Esophagus (tissue), 2 donors: Measurements from ENCODE around the gene ARHGAP4. TPM values are rescaled to one million over a fixed set of nuclear protein-coding genes. Genes with fewer than 3 reads are reported as not detected.

Source experiments
- H3K27ac ChIP-seq, 2 donors: one replicate each; pipeline ENCODE4 v1.5.1; 2013; ENCODE audit warnings: low read depth in 2 of 2, mild to moderate bottlenecking in 2 of 2, inconsistent platforms in 1 of 2, low read length in 1 of 2, moderate library complexity in 1 of 2
- H3K27me3 ChIP-seq, 2 donors: one replicate each; pipeline ENCODE4 v1.6.1; 2013; ENCODE audit warnings: low read length in 2 of 2, control low read depth in 1 of 2, mild to moderate bottlenecking in 1 of 2; ENCODE audit not compliant: insufficient read depth in 2 of 2, control insufficient read depth in 1 of 2
- H3K36me3 ChIP-seq, 2 donors: one replicate each; pipeline ENCODE4 v1.6.1; 2013; ENCODE audit warnings: low read length in 1 of 2; ENCODE audit not compliant: control insufficient read depth in 2 of 2, insufficient read depth in 2 of 2
- H3K4me1 ChIP-seq, 2 donors: one replicate each; pipeline ENCODE4 v1.6.1; 2013; ENCODE audit warnings: low read length in 1 of 2; ENCODE audit not compliant: control insufficient read depth in 2 of 2, insufficient read depth in 2 of 2
- H3K4me3 ChIP-seq, 2 donors: one replicate each; pipeline ENCODE4 v1.5.1; 2013; ENCODE audit warnings: low read length in 2 of 2, mild to moderate bottlenecking in 2 of 2, low read depth in 1 of 2, moderate library complexity in 1 of 2
- H3K9me3 ChIP-seq, 2 donors: one replicate each; pipeline ENCODE4 v1.6.1; 2013; ENCODE audit warnings: mild to moderate bottlenecking in 2 of 2, low read depth in 1 of 2, low read length in 1 of 2, moderate library complexity in 1 of 2; ENCODE audit not compliant: control insufficient read depth in 2 of 2, insufficient read depth in 1 of 2
- WGBS, 2 donors: extraction: QIAGEN DNeasy Blood & Tissue Kit; methylation state at CpG; one replicate each; pipeline ENCODE4 v1.1.7; 2013; 5-methylcytosine and 5-hydroxymethylcytosine counted together
- polyA plus RNA-seq, 2 donors: library from polyadenylated mRNA; stranded (reverse); fragments of 200-250 nt; gene quantifications; one replicate each; pipeline ENCODE4 v1.2.3, GENCODE V29; 2013
- donor health status: healthy with polysubstance abuse.
- donor health status: Bipolar disorder and iron deficiency.

ARHGAP4 gene
- polyA plus RNA-seq, 2 donors, result 10.6 to 23.4 TPM

- H3K27ac ChIP-seq, result no peak overlapping the region
- H3K27me3 ChIP-seq, result no peaks in the 10 kb centered on the region
- no peak overlapping the region for H3K4me3 ChIP-seq
- peaks cover 0 to 4% of the 10 kb centered on the region in 2 donors for H3K4me1 ChIP-seq
- peaks cover 0 to under 1% of the 10 kb centered on the region in 2 donors for H3K36me3 ChIP-seq
- no peaks in the 10 kb centered on the region for H3K9me3 ChIP-seq
- 91 to 92% methylated on average over 3 of the region's 3 CpGs for WGBS, 2 donors
These were observed 11.0 kb upstream of the ARHGAP4 start for GRCh38 chrX:153937056-153937455.

GRCh38 chrX:153935326-153935851 lies 9.3 kb upstream of the ARHGAP4 start:
- H3K36me3 ChIP-seq, result peaks cover 0 to 15% of the 10 kb centered on the region in 2 donors
- no peaks in the 10 kb centered on the region for H3K9me3 ChIP-seq
- 6 to 33% methylated on average over 26 to 28 of the region's 32 CpGs for WGBS, 2 donors
- peak overlapping the region; percentile 33 to 74 for H3K4me3 ChIP-seq
- no peaks in the 10 kb centered on the region for H3K27me3 ChIP-seq
- H3K27ac ChIP-seq, result no peak overlapping the region
- H3K4me1 ChIP-seq, result peaks cover 0 to 4% of the 10 kb centered on the region in 2 donors

- 1 to 10% methylated on average over 46 to 80 of the region's 87 CpGs for WGBS, 2 donors
- Histone ChIP-seq H3K27me3 (no peaks in the 10 kb centered on the region), H3K36me3 (peaks cover 0 to 19% of the 10 kb centered on the region in 2 donors), H3K27ac (peak within 1 kb of the TSS; percentile 59 to 62), H3K4me1 (peaks cover 0 to 4% of the 10 kb centered on the region in 2 donors), H3K9me3 (no peaks in the 10 kb centered on the region), H3K4me3 (peak within 1 kb of the TSS; percentile 74 to 79)
These were observed 8.8 kb upstream of the ARHGAP4 start, which contains the start of gene NAA10 for GRCh38 chrX:153934762-153935325. Gene NAA10 (minus strand): TSS chrX:153935037. CDS start chrX:153934904, 133 bp downstream.

- Histone ChIP-seq H3K36me3 (peaks cover 0 to 21% of the 10 kb centered on the region in 2 donors), H3K4me3 (peak overlapping the region; percentile 74 to 79), H3K27me3 (no peaks in the 10 kb centered on the region), H3K4me1 (peaks cover 0 to 6% of the 10 kb centered on the region in 2 donors), H3K27ac (peak overlapping the region; percentile 59 to 62), H3K9me3 (no peaks in the 10 kb centered on the region)
- 4 to 28% methylated on average over 28 to 33 of the region's 33 CpGs for WGBS, 2 donors
These were observed 8.2 kb upstream of the ARHGAP4 start for GRCh38 chrX:153934148-153934761.

- WGBS, 2 donors, result 19 to 45% methylated on average over 7 of the region's 7 CpGs
- H3K4me1 ChIP-seq, result peaks cover 0 to 6% of the 10 kb centered on the region in 2 donors
- no peaks in the 10 kb centered on the region for H3K27me3 ChIP-seq
- H3K36me3 ChIP-seq, result peaks cover 0 to 21% of the 10 kb centered on the region in 2 donors
- H3K9me3 ChIP-seq, result no peaks in the 10 kb centered on the region
- peak overlapping the region in 1 of 2 donors; percentile 37 for H3K27ac ChIP-seq
- peak overlapping the region; percentile 74 to 79 for H3K4me3 ChIP-seq
These were observed 7.7 kb upstream of the ARHGAP4 start for GRCh38 chrX:153933748-153934147.

- 91% methylated on average over 13 of the region's 13 CpGs for WGBS, 2 donors
- Histone ChIP-seq H3K9me3 (no peaks in the 10 kb centered on the region), H3K36me3 (peaks cover 0 to 21% of the 10 kb centered on the region in 2 donors), H3K4me1 (peaks cover 0 to 7% of the 10 kb centered on the region in 2 donors), H3K4me3 (no peak overlapping the region), H3K27me3 (no peaks in the 10 kb centered on the region), H3K27ac (no peak overlapping the region)
These were observed 6.3 kb upstream of the ARHGAP4 start for GRCh38 chrX:153932220-153932915.

- 93 to 94% methylated on average over 13 of the region's 13 CpGs for WGBS, 2 donors
- H3K27ac ChIP-seq, result no peak overlapping the region
- no peak overlapping the region for H3K4me3 ChIP-seq
- no peaks in the 10 kb centered on the region for H3K27me3 ChIP-seq
- peaks cover 0 to 11% of the 10 kb centered on the region in 2 donors for H3K4me1 ChIP-seq
- H3K9me3 ChIP-seq, result no peaks in the 10 kb centered on the region
- peaks cover 0 to 21% of the 10 kb centered on the region in 2 donors for H3K36me3 ChIP-seq
These were observed 5.7 kb upstream of the ARHGAP4 start for GRCh38 chrX:153931748-153932147.

GRCh38 chrX:153931151-153931550 lies 5.1 kb upstream of the ARHGAP4 start:
- H3K27me3 ChIP-seq, result no peaks in the 10 kb centered on the region
- no peaks in the 10 kb centered on the region for H3K9me3 ChIP-seq
- H3K27ac ChIP-seq, result no peak overlapping the region
- peaks cover 0 to 21% of the 10 kb centered on the region in 2 donors for H3K36me3 ChIP-seq
- H3K4me1 ChIP-seq, result peaks cover 0 to 14% of the 10 kb centered on the region in 2 donors
- H3K4me3 ChIP-seq, result no peak overlapping the region
- WGBS, 2 donors, result 86 to 90% methylated on average over 8 of the region's 8 CpGs

GRCh38 chrX:153930011-153930910 lies 4.2 kb upstream of the ARHGAP4 start:
- H3K4me3 ChIP-seq, result no peak overlapping the region
- WGBS, 2 donors, result 87 to 92% methylated on average over 31 of the region's 31 CpGs
- H3K27me3 ChIP-seq, result no peaks in the 10 kb centered on the region
- H3K9me3 ChIP-seq, result no peaks in the 10 kb centered on the region
- peaks cover 0 to 10% of the 10 kb centered on the region in 2 donors for H3K4me1 ChIP-seq
- H3K36me3 ChIP-seq, result peaks cover 0 to 21% of the 10 kb centered on the region in 2 donors
- no peak overlapping the region for H3K27ac ChIP-seq
